GM19324 (cell line): Measurements from ENCODE around the gene GNAI1.

ENCODE experiments used
- ATAC-seq: cut with Tn5 transposase; IDR thresholded peaks from one replicate; pipeline ENCODE4 v1.9.1; 2021; ENCODE audit warnings: mild to moderate bottlenecking, moderate library complexity; ENCODE audit not compliant: unreplicated experiment, low FRiP score

GNAI1 gene

DNA sequence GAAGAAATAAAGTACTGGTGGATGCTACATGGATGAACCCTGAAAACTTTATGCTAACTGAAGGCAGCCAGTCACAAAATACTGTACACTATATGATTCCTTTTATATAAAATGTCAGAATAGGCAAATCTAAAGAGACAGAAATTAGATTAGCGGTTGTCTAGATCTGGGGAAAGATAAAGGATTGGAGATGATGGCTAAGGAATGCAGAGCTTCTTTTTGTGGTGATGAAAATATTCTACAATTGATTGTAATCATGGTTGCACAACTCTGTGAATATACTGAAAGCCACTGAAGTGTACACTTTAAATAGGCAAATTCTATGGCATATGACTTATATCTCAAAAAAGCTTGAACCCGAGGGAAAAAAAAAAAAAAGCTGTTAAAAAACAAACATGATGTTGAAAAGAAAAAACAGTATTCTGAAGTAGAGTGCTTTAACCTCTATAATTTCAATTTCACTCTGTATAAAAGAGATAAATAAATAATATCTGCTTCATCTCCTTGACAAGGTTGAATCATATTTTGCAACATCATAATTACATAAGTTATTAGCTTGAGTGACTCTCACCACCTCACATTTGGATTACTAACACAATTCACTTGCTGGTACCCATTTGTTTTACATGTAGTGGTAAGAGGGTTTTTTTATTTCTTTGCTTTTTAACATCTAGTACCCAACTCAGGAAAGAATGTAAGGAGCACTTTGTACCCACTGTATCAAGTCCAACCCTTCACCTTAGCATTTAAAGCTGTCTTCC, 2.8 kb upstream of the GNAI1 start:
- no peak for ATAC-seq

DNA sequence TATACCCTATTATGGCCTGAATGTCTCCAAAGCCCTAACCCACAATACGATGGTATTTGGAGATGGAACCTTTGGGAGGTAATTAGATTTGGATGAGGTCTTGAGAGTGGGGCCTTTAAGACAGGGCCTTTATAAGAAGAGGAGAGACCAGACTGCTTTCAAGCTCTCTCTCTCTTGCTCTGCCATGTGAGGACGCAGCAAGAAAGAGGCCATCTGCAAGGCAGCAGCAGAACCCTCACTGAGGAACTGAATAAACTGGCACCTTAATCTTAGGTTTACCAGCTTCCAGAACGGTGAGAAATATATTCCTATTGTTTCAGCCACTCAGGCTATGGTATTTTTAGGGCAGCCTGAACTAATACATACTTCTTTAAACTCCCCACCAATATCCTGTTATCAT, 2.0 kb upstream of the GNAI1 start:
- ATAC-seq, result no peak

DNA sequence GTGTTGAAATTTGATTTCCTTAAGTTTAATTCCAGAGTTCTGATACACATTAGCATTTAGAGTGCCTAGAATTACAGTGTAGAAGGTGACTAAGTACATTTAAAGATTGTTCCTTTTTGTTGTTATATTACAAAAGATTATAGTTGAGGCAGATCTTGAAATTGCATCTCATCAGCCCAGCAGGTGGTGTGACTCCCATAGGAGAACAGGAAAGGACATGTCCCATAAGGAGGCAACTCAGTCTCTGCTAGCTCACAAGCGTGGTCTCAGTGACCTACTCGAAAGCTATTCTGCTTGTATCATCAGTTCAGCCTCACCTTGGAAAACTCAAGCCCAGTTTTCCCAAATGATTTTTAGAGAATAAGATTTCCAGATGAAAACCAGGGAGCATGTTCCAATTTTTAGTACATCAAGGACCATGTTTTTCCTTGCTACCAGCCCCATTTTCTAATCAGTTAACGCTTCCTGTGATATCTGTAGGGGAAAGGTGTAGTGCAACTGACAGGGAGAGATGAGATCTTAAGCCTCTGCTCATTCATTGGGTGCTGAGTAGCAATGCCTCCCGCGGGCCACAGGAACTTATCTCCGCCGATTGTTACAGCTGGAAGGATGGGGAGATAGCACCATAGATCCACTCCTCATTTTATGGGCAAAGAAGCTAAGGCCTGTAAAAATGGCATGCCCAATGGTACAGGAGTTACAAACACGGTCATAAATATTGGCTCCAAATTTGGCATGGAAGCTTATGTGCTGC, 1.1 kb upstream of the GNAI1 start:
- no peak for ATAC-seq

DNA sequence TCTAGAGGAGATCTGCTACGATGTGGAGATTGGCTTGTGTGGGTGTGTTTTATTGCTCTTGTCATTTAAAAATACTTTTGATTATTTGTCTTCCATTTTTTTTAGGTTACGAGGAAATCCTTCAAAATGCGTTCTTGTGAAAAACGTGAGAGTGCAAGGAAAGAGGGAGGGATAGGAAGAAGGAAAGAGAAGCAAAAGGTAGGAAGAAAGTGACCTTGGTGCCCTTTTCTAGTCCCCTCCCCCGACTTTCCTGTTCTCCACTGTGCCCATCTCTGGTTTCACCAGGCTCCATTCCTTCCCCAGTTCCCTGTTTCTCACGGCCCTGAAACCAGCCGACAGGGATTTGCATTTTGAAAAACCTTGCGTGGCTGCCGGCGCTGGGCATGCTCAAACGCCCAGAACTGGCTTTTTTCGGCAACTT, 506 bp upstream of the GNAI1 start:
- ATAC-seq, result no peak

DNA sequence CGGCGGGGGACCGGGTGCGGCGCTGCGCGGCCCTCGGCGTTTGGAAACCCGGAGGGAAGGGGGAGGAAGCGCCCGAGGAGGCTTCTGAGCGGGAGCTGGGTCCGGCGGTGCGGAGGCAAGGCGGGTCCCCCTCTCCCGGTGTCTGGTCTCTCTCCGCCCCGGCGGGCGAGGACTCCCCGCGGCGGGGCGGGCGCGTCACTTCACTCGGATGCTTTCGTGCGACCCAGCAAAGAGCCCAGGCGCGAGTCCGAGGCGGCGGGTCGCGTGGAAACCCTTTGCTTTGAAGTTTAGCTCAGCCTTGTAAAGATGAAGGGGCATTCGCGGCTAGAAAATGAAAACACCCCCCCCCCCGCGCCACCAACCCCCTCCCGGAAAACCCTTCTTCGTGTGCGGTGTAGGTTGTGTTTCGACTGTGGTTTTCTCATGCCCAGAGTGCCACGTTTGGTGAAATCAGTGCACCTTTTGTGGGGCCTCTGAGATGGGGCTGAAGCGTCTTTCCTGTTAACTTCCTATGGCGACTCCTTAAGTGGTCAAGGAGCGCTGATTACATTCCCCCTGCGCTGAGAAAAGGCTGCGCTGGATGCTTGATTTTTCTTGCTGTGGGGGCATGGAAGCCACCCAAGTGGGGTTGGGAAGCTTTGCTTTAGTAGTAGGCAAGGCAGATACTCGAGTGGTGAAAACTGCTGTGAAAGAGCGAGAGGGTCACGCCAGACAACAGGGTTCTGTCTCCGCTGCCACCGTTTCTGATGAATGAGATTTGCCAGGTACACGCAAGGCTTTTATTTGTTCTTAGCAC, 876 bp downstream of the GNAI1 start:
- no peak for ATAC-seq

DNA sequence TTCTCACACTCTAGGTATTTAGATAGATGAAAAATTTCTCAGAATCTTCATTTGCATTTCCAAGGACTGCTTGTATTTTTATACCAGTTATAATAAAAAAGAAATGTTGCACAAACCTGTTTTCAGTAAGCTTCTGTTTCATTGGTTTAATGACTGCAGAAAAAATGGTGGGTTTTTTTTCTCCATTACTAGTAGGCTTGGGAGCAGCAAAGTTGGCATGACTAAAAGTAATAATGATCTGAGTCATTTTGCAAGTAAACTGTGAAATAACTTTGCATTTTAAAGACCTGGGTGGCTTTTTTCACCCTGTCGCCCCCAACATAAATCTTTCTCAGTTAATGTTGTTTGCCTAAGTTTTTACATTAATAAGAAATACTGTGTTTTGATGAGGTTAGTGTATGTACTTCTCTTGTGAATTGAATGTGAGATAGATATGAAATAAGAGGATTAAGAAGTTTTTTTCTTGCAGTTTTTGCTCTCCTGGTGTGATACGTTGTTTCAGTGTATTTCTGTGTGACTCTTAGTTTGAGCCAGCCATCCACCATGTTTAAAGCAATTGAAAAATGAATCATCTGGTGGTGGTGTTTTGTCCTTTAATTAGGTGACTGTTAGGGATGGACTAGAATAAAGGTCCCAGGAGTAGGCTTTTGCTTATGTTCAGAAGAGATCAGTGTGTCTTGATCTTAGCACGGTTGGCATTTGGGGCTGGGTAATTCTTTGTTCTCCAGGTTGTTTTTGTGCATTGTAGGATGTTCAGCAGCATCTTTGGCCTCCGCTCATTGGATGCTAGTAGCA, 1.8 kb downstream of the GNAI1 start:
- no peak for ATAC-seq

DNA sequence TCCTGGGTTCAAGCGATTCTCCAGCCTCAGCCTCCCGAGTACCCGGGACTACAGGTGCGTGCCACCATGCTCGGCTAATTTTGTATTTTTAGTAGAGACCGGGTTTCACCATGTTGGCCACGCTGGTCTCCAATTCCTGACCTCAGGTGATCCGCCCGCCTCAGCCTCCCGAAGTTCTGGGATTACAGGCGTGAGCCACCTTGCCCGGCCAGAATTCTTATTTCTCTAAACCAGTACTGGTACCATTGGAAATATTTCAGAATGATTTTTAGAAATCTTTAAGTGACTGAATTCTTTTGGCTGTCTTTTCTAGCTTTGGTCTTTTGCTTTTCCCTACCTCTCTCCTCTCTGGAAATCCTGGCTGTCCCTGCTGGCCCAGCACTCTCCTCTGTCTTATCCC, 2.8 kb downstream of the GNAI1 start:
- ATAC-seq, result no peak

DNA sequence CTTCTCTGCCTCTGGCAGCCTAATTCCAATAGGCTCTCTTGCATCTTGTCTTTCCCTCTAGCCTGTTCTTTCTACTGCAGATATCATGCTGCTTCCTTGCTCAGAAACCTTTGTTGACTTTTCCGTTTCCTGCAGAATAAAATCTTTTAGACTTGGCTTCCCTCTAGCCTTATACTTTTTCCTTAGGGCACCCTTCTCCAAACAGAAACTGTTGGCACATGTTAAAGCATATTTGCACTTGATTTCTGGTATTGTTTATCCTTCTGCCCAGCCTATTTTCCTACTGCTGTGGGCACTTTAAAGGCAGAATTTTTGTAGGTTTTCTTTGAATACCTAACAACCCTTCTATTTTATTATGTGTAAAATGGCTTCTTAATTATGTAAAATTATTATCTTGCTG, 4.6 kb downstream of the GNAI1 start:
- ATAC-seq, result no peak

DNA sequence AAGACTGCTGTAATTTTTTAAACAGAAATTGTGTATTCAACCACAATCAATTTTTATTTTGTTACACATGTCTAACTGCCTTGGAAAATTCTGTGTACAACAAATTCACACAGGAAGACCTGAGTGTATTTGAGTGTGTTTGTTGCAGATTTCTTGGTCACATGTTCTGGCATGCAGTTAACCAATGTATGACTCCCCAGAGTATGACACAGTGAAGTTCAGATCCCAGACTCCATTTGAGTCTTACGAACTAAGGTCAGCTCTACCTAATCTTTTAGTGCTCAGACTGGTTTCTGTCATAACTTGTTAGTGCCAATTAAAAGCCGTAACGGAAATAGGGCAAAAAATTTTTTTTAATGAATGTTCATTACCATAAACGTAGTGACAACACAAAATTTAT, 5.8 kb downstream of the GNAI1 start:
- no peak for ATAC-seq

DNA sequence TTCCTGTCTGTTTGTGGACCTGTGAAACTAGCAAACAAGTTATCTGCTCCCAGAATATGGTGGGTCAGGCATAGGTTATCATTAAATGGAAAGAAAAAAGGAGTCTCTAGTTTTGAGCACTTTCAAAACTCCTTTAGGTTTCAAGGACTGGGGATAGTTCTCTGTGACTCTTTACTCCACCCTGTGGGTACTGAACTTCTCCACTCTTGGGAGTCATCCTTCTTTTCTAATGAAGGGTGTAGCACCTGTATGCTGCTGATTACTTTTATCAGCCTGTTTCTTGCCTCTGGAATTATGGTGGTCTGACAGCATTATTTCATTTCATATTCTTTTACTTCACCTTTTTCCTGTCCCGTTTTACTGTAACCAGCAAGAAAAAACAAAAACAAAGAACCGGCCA, 6.7 kb downstream of the GNAI1 start:
- ATAC-seq, result no peak

DNA sequence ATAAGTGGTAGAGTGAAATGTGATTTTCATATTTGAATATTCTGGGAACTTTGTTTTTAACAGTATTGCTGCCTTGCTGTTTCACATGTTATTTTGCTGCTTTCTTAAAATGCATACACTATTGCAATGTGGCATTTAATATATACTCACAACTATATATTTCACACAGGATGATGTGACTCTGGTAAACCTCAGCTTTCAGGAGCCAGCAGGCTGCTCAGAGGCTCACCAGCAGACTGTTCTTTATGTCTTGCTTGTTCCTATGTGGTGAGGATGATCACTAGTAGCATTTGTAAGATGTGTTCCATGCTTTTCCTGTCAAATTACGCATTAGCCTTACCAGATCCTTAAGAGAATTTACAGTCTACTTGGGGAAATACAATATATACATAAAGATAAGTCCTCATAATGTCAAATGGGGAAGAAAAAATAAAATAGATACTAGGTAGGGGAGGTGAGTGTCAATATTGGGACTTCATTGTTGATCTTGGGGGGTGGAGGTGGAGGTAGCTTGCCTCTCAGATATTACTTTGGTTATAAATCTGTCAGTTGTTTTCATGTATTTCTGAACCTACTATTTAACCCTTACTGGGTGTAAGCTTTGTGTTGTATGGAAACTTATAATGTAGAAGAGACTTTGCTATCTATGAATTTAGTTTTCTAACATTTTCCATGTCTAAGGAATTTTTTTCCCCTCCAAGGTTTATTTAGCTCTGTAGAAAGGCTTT, 8.4 kb downstream of the GNAI1 start:
- no peak for ATAC-seq

DNA sequence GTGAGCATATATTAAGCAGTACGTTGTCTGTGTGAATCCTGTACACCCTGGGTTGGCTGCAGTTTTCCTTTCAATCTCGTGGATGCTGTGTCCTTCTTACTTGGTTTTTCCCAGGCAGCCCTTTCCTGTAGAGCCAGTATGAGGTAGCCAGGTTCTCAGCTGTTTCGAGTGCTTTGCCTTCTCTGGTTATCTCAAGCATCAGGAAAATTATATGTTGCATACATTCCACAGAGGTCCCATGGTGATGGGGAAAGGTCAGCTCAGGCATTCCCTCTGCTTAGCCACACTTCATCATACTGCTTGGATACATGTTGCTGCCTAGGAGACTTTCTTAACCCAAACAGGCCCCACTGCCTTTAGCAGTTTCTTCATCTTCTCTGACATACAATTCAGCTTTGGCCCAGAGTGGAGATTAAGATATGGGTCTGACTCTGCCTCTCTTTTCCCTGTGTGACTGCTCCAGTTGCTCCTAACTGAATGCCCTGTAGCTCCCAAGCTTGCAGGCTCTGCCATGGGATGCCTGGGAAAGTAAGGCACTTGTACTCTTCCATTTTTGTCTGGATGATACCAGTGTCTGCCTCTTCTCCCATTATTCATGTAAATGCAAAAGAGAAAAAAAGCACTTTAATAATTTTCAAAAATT, 11.3 kb downstream of the GNAI1 start:
- ATAC-seq, result no peak

DNA sequence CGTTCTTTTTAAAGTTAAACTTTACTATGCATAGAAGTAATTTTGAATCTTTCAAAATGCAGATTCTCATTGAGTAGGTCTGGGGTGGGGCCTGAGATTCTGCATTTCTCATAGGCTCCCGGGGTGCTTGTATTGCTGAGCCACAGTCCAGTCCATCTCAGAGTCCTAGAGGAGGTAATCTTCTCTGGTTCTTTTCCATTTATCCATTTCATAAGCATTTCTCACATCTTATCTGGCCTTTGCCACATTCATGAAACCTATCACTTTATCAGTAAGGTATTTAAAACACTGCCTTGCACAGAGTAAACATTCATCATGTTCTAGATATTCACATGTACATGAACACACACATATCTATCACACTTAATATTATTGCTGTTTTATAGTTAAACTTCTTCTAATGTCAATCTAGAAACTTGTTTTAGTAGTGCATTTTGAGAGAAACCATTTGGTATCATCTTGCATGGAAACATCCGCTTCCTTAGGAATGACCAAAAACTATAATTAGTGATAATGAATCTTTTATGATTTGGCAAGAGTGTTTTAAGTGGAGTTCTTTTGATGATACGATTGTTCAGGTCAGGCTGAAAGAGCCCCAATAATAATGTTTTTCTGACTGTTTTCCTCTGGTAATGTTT, 12.0 kb downstream of the GNAI1 start:
- ATAC-seq, result no peak

DNA sequence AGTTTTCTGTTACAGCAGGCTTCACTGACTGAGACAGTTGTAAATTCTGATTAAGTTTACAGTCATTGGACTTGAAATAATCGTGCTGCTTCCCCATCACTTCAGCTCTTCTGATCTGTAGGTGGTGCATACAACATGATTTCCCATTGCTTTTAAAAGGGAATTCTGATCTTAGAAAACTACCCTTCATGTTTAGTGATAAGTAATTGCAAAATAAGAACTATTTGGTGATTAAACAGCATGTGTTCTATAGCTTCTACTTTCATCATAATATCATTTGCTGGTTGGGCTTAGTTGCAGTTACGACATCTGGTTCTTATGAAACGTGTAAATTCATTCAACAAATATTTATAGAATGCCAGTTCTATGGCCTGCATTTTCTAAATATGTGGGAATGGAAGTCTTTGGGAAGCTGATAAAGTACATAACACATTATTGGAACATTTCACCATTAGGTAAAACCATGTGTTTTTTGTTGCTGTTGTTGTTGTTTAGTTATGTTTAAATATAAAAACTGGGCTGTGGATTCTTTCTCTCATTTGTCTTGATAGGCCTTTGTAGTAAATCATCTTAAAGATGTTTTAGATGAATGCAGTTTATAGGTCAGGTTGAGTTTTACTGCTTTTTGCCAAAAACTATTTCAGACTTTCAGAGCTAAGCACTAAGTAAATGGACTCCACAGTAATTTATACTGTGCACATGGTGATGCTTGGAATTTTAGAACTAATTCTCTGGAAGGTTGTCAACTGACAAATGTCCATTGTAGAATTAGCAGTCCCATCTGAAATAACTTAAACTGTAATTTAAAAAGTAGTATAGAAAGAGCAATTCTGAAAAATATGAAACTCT, 13.1 kb downstream of the GNAI1 start:
- ATAC-seq, result no peak

DNA sequence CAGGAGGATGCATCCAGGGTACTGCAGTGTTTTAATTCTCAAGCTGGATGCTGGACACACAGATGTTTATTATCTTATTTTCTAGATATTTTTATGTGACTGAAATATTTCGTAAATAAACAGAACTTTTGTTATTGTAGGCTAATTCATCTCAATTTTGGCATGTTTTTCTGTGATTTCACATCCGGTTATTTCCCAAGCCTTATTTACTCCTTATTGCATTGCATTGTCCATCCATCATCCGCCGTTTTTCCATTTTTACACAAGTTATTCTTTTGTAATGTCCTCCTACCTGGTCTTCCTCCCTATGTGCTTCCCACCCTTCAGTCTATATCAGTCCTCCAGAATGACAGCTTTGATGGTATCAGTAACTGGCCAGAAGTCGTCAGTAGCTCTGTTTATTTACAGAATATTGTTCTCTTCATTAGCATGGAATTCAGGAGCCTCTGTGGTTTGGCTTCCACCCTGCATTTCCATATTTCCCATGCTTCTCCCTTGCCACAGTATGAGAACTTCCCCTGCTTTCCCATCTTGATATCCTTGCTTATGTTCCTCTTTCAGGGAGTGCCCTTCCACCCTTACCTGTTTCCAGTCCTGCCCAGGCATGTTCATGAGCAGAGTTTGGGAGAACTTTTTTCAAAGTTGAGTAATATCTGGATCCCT, 16.1 kb downstream of the GNAI1 start:
- ATAC-seq, result no peak

DNA sequence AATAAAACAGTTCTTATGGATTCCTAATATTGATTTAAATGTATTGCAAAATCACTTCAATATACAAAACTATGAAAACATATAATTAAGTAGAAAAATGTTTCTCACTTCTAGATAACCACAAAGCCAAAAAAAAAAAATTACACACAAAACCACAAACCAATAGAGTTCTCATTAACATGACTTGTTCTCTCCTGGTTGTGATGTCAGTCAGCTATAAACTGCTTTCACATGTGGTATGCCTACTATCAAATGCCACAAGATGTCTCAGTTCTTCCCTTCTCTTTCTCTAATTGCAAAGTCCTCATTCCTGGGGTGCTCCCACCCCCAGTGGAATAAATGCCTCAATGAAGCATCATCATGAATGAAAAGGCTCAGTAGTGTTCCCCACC, 16.6 kb downstream of the GNAI1 start:
- no peak for ATAC-seq

DNA sequence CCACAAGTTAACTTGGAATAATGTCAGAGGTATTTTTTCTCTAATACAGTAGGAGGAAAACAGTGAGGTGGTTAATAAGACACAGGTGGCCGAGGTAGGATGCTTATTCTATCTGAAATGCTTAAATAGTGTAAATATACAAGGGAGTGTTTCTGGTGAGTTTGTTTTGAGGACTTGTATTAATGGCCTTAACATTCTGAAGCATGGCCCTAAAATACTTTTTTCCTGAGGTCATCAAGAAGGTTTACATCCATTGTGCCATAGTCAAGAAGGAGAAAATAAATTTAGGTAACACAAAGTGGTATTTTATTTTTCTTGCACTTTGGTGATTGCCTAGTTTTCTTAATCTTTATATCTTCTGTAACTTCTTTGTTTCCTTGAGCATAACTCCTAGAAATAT, 18.8 kb downstream of the GNAI1 start:
- no peak for ATAC-seq
